Measurements from ENCODE around the gene SYK.

SYK gene

DNA sequence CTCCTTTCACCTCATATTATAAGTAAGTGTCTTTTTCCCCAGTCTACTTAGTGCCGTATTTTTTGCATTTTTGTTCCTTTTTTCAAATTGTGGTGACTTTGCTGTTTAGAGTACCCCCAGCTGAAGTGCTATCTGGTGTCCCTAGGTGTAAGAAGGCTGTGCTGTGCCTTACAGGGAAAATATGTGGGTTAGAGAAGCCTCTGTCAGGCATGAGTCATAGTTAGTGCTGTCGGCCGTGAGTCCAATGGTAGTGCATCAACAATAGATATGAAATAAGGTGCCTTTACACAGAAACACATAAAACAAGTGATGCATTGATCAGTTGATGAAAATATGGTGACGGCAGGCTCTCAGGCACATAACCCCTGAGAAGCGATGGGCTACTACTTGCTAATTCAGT lies 20.1 kb downstream of the SYK start:
- H3K4me3 ChIP-seq (ENCODE audit: low read depth, low read length) = no peak overlapping the region
- in situ Hi-C loops (cut with HindIII; ENCODE audit: low sequenced_read_pairs) = no loop called here
- no peak for TF ChIP-seq CTCF (IDR thresholded peaks at IDR 0.05; ENCODE audit: low read depth, low read length, missing control alignments)

DNA sequence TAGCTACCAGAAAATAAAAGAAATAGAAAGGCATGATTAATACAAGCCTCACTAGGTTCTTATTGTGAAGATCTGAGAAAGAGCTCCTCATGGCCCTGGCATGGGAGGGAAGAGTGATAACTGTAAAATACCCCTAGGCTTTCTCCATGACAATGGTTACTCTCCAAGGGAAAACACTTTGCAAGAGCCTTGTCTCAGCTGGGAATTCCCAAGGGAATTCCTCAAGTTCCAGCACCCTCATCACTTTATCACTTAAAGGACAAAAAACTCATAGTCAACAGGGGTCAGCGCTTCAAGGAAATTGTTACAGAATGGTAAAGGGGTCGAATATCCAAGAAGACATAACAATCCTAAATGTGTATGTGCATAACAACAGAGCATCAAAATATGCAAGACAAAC lies 21.2 kb downstream of the SYK start:
- DNase-seq (ENCODE audit: low read depth) = no peak
- TF ChIP-seq CTCF (IDR thresholded peaks at IDR 0.05; ENCODE audit: low read depth, low read length, missing control alignments) = no peak
- in situ Hi-C loops (cut with HindIII; ENCODE audit: low sequenced_read_pairs) = no loop called here
- H3K4me3 ChIP-seq (ENCODE audit: low read depth, low read length) = no peak overlapping the region

More for the DNA sequence above, 20.1 kb downstream of the SYK start:
- DNase-seq (ENCODE audit: low read depth) = no peak

DNA sequence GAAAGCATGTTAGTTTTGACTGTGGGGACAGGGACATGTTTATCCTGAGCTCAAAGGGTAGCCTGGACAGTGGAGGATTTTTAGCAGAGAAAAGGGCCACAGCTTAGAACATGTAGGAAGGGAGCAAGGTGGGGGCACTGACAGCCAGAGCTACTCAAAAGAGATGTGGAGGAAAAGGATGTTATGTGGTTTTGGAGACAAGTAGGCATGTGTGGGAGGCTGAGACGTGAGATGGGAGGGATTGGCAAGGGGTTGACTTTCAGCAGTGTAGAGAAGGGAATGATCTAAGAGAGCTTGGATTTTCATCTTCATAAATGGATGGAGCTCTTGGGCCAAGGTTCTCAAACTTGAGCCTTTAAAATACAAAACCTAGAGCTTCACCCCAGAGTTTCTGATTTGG lies 24.0 kb downstream of the SYK start:
- TF ChIP-seq CTCF (IDR thresholded peaks at IDR 0.05; ENCODE audit: low read depth, low read length, missing control alignments) = no peak
- no peak overlapping the region for H3K4me3 ChIP-seq (ENCODE audit: low read depth, low read length)
- in situ Hi-C loops (cut with HindIII; ENCODE audit: low sequenced_read_pairs) = no loop called here
- no peak for DNase-seq (ENCODE audit: low read depth)

DNA sequence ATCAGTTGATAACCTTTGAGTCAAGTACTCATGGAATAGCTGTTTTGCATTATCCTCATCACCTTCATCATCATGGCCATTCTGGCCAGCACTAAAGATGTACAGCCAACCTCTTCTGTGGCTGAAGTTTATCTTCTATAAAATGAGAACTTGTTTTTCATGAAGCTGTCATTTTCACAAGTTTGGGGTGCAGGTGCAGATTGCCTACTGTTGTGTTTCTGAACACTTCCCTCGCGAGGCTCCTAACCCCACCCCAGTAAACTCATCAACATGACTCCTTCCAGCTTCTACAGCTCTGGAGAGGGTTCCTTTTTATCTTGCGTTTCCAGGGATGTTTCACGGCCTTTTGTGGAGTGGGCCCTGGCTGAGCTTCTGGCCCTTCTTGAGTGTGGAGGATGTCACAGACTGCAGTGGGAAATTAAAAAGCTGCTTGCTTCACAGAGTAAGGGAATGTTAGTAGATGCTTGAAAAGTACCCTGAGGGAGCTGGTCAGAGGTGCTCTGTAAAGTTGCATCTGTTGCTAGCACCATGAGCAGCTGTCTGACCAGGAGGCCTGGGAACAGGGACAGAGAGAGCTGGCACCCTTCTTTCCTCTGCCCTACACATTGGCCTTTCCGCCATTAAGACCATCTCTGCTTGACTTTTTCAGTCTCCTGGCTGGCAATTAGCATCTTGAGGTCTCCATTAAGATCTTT lies 24.9 kb downstream of the SYK start:
- DNase-seq (ENCODE audit: low read depth) = no peak
- no peak overlapping the region for H3K4me3 ChIP-seq (ENCODE audit: low read depth, low read length)
- in situ Hi-C loops (cut with HindIII; ENCODE audit: low sequenced_read_pairs) = no loop called here
- no peak for TF ChIP-seq CTCF (IDR thresholded peaks at IDR 0.05; ENCODE audit: low read depth, low read length, missing control alignments)

DNA sequence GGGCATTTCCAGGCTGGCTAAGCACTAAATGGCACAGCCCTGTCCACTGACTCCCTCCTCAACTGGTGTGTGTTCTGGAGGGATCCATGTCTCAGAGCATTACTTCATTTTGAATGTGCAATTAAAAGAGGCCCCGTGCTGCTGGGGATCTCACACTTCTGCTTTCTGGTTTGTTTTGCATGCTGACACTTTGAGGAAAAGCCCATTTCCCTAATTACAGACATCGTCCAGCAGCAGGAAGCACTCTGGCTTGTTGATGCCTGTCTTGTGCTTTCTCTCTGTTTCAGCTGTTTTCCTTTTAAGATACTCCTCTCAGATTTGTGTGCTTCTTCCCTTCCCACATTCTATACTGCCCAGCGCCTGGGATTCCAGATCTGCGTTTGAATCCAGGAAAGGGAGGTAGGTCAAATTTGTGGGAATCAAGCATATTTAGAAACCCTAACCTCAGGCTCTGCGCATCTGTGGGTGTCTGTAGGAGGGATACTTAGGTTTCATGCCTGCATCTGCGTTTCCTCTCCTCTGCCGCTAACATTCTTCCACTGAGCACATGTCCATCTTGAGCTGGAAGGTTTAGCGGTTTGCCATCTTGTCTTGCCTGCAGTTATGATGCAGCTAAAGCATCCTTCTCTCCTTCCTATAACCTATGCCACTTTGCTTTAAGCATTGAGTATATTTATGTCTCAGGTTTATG lies 25.7 kb downstream of the SYK start:
- TF ChIP-seq CTCF (IDR thresholded peaks at IDR 0.05; ENCODE audit: low read depth, low read length, missing control alignments) = no peak
- DNase-seq (ENCODE audit: low read depth) = no peak
- H3K4me3 ChIP-seq (ENCODE audit: low read depth, low read length) = no peak overlapping the region
- in situ Hi-C loops (cut with HindIII; ENCODE audit: low sequenced_read_pairs) = no loop called here

GRCh38 chr9:90830051-90830450 lies 28.4 kb downstream of the SYK start:
- no peak for DNase-seq (ENCODE audit: low read depth)
- no peak overlapping the region for H3K4me3 ChIP-seq (ENCODE audit: low read depth, low read length)
- in situ Hi-C loops (cut with HindIII; ENCODE audit: low sequenced_read_pairs) = no loop called here
- TF ChIP-seq CTCF (IDR thresholded peaks at IDR 0.05; ENCODE audit: low read depth, low read length, missing control alignments) = no peak
